GM18499 (cell line): ENCODE data around the gene ZER1.

Experiments used
- ATAC-seq: cut with Tn5 transposase; IDR thresholded peaks from one replicate; pipeline ENCODE4 v1.9.1; 2021; ENCODE audit warnings: moderate number of reproducible peaks; ENCODE audit not compliant: insufficient read depth, unreplicated experiment

The ZER1 gene

DNA sequence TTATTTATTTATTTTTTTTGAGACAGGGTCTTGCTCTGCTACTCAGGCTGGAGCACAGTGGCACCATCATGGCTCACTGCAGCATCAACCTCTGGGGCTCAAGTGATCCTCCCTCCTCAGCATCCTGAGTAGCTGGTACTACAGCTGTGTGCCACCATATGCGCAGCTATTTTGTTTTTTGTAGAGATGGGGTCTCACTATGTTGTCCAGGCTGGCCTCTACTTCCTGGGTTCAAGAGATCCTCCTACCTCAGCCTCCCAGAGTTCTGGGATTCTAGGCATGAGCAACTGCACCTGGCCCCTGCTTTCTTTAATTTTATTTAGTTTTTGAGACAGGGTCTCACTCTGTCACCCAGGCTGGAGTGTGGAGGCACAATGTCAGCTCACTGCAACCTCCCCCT lies 28.3 kb downstream of the ZER1 start:
- ATAC-seq: no peak

GRCh38 chr9:128742401-128742800 lies 29.3 kb downstream of the ZER1 start:
- no peak for ATAC-seq

- no peak for ATAC-seq
These were observed 36.4 kb downstream of the ZER1 start for GRCh38 chr9:128735373-128735772.

- no peak for ATAC-seq
These were observed 38.5 kb downstream of the ZER1 start for GRCh38 chr9:128733256-128733655.

GRCh38 chr9:128732576-128732975 lies 39.2 kb downstream of the ZER1 start:
- no peak for ATAC-seq

DNA sequence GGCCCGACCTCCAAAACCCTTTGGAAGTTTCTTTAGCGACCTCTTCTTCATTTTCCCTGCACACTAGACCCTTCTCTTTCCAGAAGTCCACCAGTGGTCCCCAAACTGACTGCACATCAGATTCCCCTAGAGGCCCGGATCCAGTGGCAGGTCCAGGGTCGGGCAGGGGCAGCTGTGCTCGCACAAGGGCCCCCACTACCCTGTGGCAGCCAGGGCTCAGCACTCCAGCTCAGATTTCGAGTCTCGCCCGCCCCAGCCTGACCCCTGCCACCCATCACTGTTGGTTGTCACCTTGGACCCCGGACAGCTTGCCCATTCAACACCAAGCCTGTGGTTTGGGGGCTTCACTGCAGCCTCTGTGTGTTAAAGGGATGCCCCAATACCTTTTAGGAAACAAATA lies 40.0 kb downstream of the ZER1 start:
- ATAC-seq: no peak

GRCh38 chr9:128731093-128731492 lies 40.6 kb downstream of the ZER1 start:
- ATAC-seq: no peak

- no peak for ATAC-seq
These were observed 41.8 kb downstream of the ZER1 start for GRCh38 chr9:128729766-128730517.

DNA sequence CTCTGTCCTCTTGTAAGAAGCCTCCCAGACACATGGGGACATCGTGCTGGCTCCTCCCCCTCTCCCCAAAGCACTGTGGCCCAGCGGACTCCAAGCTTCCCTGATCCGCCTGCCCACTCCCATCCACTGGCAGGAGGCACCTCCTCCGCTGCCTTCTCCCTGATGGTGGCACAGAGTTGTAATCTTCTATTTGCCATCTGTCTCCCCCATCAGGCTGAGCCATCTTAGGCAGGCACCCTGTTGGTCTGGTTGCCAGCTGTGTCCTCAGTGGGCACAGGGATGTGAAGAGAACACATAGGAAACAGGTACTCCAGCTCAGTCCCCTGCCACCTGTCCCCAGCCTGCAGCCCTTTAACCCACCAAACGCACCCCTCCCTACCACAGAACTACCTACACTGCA lies 42.4 kb downstream of the ZER1 start:
- ATAC-seq: no peak

DNA sequence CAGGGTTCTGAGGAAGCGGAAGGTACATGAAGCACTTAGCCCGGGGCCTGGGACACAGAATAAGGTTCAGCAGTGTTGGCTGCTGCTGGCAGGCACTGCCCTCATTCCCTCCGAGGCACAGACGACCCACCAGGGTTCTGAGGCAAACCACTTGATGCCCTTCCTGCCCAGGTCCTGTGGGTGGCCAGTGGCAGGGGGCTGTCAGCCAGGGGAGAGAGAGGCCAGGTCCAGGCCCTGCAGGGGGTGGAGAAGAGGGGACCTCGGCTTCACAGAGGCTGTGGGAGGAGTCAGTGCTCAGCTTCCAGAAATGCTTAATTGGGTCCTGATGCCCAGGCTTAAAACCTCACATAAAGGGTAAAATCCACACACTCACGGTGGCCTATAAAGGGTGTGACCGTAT lies 43.4 kb downstream of the ZER1 start:
- no peak for ATAC-seq

DNA sequence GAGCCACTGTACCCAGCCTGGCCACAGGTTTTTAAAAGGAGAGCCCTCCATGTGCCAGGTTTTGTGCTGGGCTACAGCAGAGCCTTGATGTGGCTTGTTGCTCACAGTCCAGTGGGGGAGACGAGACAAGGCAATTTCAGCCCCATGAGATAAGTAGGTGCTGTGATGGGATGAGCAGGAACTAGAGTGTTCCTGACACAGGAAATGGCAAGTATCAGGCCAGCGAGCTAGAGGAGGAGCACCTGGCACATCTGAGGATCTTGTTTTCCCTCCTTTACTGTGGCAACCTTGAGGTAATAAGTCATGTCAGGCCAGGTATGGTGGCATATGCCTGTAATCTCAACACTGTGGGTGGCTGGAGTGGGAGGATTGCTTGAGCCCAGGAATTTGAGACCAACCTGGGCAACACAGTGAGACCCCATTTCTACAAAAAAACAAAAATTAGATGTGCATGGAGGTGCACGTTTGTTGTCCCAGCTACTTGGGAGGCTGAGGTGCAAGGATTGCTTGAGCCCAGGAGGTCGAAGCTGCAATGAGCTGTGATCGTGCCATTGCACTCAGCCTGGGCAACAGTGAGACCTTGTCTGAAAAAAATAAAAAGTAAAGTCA lies 44.0 kb downstream of the ZER1 start:
- ATAC-seq: no peak

DNA sequence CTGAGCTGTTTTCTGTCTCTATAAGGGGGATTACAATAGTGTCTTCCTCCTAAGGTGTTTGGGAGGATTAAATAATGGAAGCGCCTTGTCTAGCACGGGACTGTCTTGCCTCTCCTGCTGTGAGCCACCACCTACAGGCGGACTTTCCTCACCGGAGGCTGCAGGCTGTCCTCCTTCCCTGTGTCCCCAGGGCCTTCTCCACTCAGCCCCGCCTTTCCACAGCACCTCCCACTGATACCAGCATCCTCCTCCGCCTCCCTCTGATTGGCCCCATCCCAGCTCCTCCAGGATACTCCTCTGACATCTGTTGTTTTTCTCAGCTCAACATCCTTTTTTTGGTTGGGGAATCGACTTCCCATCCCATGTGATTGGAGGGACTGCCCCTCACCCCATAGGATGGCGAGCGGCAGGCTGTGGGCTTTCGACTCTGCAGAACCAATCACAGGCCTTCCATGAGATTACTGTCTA lies 46.9 kb downstream of the ZER1 start:
- peak; percentile 7 for ATAC-seq

DNA sequence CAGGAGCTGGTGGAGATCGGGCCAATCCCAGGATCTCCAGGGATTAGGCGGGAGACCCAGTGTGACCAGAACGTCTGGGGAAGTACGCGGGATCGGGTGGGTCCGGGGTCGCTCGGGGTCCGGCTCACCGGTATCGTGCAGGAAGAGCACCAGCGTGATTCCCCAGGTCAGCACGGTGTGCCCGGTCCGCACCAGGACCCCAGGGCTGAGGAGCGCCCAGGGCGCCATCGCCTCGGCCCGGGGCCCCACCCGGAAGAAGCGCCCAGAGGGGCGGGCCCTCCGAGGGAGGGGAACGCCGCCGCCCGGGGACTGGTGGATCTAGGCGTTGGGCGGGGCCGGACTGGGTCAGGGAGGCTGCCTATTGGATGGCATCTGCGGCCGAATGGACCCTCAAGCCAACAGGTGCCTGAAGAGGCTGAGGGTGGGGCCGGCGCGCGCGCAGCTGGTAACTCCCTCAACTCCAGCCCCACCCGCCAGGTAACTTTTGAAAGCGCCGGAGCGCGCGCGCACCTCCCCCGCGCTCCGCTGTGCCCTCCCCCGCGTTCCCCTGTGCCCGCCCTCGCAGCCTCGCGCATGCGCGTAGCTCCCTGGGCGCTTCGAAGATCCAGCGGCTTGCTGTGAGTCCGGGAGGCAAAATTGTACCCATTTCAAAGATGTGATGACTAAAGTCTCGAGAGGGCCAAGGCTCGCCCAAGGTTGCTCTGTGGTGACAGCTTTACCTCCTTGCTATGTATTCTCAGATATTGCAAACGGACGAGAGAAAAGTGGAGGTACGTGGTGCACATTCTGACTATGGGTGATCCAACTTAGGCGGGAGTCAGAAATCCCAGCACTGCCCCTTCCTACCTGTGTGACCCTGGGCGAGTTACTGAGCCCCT lies 47.6 kb downstream of the ZER1 start, which contains the start of gene ZDHHC12:
TSS of gene ZDHHC12 (minus strand) at position 262 of the 878 bp plus-strand sequence. CDS start at position 228, 34 bp downstream.
- peak; percentile 71 for ATAC-seq

GRCh38 chr9:128723352-128723865 lies 48.3 kb downstream of the ZER1 start:
- no peak for ATAC-seq

DNA sequence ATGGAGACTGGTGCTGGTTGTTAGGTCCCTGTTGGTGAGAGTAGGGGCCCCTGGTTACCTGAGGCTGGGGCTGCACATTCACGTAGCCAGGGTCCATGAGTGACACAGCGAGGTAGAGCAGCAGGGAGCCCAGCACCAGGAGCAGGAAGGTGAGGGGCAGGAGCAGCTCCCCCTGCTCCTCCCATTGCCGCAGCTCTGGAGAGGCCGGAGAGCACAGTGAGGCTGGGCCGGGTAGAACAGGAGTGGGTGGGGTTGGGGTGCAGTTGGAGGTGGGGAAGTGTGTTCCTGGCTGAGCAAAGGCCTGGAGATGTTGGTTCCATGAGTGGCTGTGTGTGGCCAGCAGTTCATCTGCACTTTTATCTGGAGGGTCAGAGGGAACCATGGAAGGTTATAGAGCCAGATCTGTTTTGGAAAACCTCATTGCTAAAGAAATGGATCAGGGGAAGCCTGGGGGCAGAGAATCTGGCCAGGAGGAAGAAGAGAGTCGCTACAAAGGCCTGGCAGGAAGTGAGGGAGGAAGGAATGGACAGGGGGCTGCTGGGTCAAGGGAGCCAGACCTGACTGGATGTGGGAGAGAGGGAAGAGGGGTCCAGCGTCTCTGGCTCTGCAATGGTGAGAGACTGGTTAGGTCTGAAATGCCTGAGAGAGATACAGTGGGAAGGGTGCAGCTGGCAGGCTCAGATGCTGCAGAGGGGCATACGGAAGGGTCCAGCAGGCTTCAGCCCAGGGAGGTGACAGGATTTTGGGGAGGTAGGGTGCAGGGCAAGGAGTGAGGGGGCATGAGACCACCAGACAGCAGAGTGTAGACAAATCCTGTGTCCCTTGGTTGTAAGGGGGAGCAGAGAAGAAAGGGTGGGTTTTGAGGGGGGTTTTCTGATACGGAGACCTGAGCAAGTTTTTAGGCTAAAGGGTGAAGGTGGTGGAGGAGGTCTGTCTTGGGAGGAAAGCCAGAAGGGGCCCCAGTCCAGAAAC lies 49.1 kb downstream of the ZER1 start:
- ATAC-seq: no peak

- no peak for ATAC-seq
These were observed 50.2 kb downstream of the ZER1 start for GRCh38 chr9:128721487-128722010.

DNA sequence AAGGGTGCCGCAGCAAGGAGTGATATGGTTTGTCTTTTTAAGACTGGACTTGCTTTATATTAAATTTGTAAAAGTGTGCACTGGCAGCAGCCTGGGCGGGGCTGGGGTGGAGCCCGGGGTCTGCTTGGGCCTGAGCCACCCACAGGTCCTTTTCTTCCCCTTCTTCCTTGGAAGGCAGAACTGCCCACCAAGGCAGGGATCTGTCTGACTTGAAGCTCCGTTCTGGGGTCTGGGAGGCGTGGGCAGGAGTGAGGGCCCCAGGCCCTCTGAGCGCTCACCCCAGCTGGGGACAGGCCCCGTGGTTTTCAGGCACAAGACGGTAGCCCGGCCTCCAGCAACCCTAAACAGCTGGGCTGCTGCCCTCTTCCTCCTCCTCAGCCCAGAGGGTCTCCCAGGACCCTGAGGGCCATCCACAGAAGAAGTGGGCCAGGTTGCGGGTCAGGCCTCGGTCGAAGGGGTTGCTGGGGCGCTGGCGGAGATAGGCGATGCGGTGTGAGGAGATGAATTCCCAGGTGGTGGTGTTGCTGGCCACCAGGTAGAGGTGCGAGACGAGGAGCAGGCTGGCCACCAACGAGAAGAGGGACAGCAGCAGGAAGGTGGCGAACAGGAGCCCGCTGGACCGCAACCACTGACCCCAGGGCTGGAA lies 50.8 kb downstream of the ZER1 start:
- no peak for ATAC-seq

DNA sequence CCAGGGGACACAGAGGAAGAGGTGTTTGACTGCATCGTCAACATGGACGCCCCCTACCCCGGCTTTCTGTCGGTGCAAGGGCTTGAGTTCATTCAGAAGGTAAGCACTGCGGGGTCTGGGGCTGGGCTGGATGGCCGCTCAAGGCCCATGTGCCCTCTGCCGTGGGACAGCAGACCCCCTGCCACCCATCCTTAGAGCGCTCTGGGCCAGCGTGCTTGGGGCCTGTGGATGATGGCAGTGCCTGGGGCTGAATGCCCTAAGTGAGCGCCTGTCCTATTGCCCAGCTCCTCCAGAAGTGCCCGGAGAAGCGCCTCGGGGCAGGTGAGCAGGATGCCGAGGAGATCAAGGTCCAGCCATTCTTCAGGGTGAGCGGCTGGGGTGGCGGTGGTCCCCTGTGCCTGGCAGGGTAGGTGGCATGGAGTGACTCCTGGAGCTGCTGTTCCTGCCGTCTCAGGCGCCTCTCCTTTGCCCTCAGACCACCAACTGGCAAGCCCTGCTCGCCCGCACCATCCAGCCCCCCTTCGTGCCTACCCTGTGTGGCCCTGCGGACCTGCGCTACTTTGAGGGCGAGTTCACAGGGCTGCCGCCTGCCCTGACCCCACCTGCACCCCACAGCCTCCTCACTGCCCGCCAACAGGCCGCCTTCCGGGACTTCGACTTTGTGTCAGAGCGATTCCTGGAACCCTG lies 51.7 kb downstream of the ZER1 start:
- no peak for ATAC-seq
